ENCODE data around the gene KCNJ18. TPM values are rescaled to one million over a fixed set of nuclear protein-coding genes. Genes with fewer than 3 reads are reported as not detected.
A peak's percentile ranks its signal among the peaks of the same experiment; 100 is the strongest.
"Not testable (repeated sequence)": the region's sequence is repeated elsewhere in the genome, so short reads cannot be mapped to it uniquely, and the experiment has no call there.

Gene KCNJ18
- total and polyA plus RNA-seq, 7 experiments from 2014 or later: not detected

GRCh38 chr17:21741520-21741919 is 49.2 kb downstream of the KCNJ18 start:
- H3K4me3 Mint-ChIP-seq; H3K4me1 Mint-ChIP-seq; H3K36me3 Mint-ChIP-seq; H3K9me3 Mint-ChIP-seq; POLR2A ChIA-PET; H3K27ac Mint-ChIP-seq; intact Hi-C loops (cut with micrococcal nuclease); H3K4me1 ChIP-seq (ENCODE audit: control insufficient read depth in 2 of 2, insufficient read depth in 2 of 2, low read length in 2 of 2); CTCF ChIA-PET; H3K4me3 ChIP-seq (ENCODE audit: low read length); H3K9me3 ChIP-seq (ENCODE audit: control insufficient read depth in 2 of 3, low read length in 3 of 3); H3K36me3 ChIP-seq (ENCODE audit: control insufficient read depth in 2 of 3, insufficient read depth in 3 of 3, low read length in 3 of 3); ATAC-seq; H3K27ac ChIP-seq (ENCODE audit: low read depth, low read length); DNase-seq; H3K27me3 Mint-ChIP-seq; H3K27me3 ChIP-seq (ENCODE audit: control insufficient read depth in 2 of 2, insufficient read depth in 2 of 2, low read length in 2 of 2): not testable (repeated sequence)

- Histone ChIP-seq H3K4me1 (ENCODE audit: control insufficient read depth in 2 of 2, insufficient read depth in 2 of 2, low read length in 2 of 2) (no peaks in the 10 kb centered on the region), H3K4me3 (ENCODE audit: low read length) (no peak overlapping the region), H3K36me3 (ENCODE audit: control insufficient read depth in 2 of 3, insufficient read depth in 3 of 3, low read length in 3 of 3) (no peaks in the 10 kb centered on the region), H3K9me3 (ENCODE audit: control insufficient read depth in 2 of 3, low read length in 3 of 3) (no peaks in the 10 kb centered on the region), H3K27me3 (ENCODE audit: control insufficient read depth in 2 of 2, insufficient read depth in 2 of 2, low read length in 2 of 2) (no peaks in the 10 kb centered on the region), H3K27ac (ENCODE audit: low read depth, low read length) (no peak overlapping the region)
- ATAC-seq (no peak), DNase-seq (no peak)
- H3K4me1 Mint-ChIP-seq: peaks cover 0 to 2% (median 0%) of the 10 kb centered on the region in 7 donors
- CTCF ChIA-PET: no interaction called here
- H3K9me3 Mint-ChIP-seq: peaks cover 0 to 5% (median 0%) of the 10 kb centered on the region in 11 donors
- H3K36me3 Mint-ChIP-seq: no peaks in the 10 kb centered on the region
- H3K27ac Mint-ChIP-seq: no peak overlapping the region
- H3K27me3 Mint-ChIP-seq: no peaks in the 10 kb centered on the region
- H3K4me3 Mint-ChIP-seq: no peak overlapping the region
- POLR2A ChIA-PET: no interaction called here
- intact Hi-C loops (cut with micrococcal nuclease): no loop called here
Measured at GRCh38 chr17:21742326-21742725, 50.0 kb downstream of the KCNJ18 start.

GRCh38 chr17:21744151-21744550 is 51.8 kb downstream of the KCNJ18 start:
- H3K9me3 ChIP-seq (ENCODE audit: control insufficient read depth in 2 of 3, low read length in 3 of 3); H3K4me3 ChIP-seq (ENCODE audit: low read length); H3K4me1 ChIP-seq (ENCODE audit: control insufficient read depth in 2 of 2, insufficient read depth in 2 of 2, low read length in 2 of 2); H3K27ac ChIP-seq (ENCODE audit: low read depth, low read length); H3K27ac Mint-ChIP-seq; ATAC-seq; DNase-seq; H3K36me3 ChIP-seq (ENCODE audit: control insufficient read depth in 2 of 3, insufficient read depth in 3 of 3, low read length in 3 of 3); H3K4me1 Mint-ChIP-seq; intact Hi-C loops (cut with micrococcal nuclease); H3K4me3 Mint-ChIP-seq; H3K27me3 Mint-ChIP-seq; CTCF ChIA-PET; H3K27me3 ChIP-seq (ENCODE audit: control insufficient read depth in 2 of 2, insufficient read depth in 2 of 2, low read length in 2 of 2); H3K36me3 Mint-ChIP-seq; H3K9me3 Mint-ChIP-seq; POLR2A ChIA-PET: not testable (repeated sequence)

GRCh38 chr17:21744621-21745020 is 52.3 kb downstream of the KCNJ18 start:
- H3K4me3 Mint-ChIP-seq; DNase-seq; ATAC-seq; H3K27me3 ChIP-seq (ENCODE audit: control insufficient read depth in 2 of 2, insufficient read depth in 2 of 2, low read length in 2 of 2); intact Hi-C loops (cut with micrococcal nuclease); H3K27ac Mint-ChIP-seq; H3K4me1 ChIP-seq (ENCODE audit: control insufficient read depth in 2 of 2, insufficient read depth in 2 of 2, low read length in 2 of 2); H3K9me3 ChIP-seq (ENCODE audit: control insufficient read depth in 2 of 3, low read length in 3 of 3); POLR2A ChIA-PET; H3K27ac ChIP-seq (ENCODE audit: low read depth, low read length); H3K36me3 Mint-ChIP-seq; H3K4me1 Mint-ChIP-seq; H3K4me3 ChIP-seq (ENCODE audit: low read length); H3K27me3 Mint-ChIP-seq; H3K36me3 ChIP-seq (ENCODE audit: control insufficient read depth in 2 of 3, insufficient read depth in 3 of 3, low read length in 3 of 3); CTCF ChIA-PET; H3K9me3 Mint-ChIP-seq: not testable (repeated sequence)

- H3K36me3 Mint-ChIP-seq; H3K27me3 ChIP-seq (ENCODE audit: control insufficient read depth in 2 of 2, insufficient read depth in 2 of 2, low read length in 2 of 2); ATAC-seq; POLR2A ChIA-PET; H3K4me3 ChIP-seq (ENCODE audit: low read length); H3K27ac Mint-ChIP-seq; H3K36me3 ChIP-seq (ENCODE audit: control insufficient read depth in 2 of 3, insufficient read depth in 3 of 3, low read length in 3 of 3); H3K27ac ChIP-seq (ENCODE audit: low read depth, low read length); H3K4me1 Mint-ChIP-seq; intact Hi-C loops (cut with micrococcal nuclease); CTCF ChIA-PET; H3K27me3 Mint-ChIP-seq; H3K4me3 Mint-ChIP-seq; H3K9me3 ChIP-seq (ENCODE audit: control insufficient read depth in 2 of 3, low read length in 3 of 3); H3K9me3 Mint-ChIP-seq; H3K4me1 ChIP-seq (ENCODE audit: control insufficient read depth in 2 of 2, insufficient read depth in 2 of 2, low read length in 2 of 2); DNase-seq: not testable (repeated sequence)
Measured at GRCh38 chr17:21745385-21746054, 53.2 kb downstream of the KCNJ18 start.

- H3K4me3 ChIP-seq (ENCODE audit: low read length); H3K9me3 ChIP-seq (ENCODE audit: control insufficient read depth in 2 of 3, low read length in 3 of 3); CTCF ChIA-PET; H3K4me1 Mint-ChIP-seq; intact Hi-C loops (cut with micrococcal nuclease); H3K36me3 Mint-ChIP-seq; H3K27me3 ChIP-seq (ENCODE audit: control insufficient read depth in 2 of 2, insufficient read depth in 2 of 2, low read length in 2 of 2); H3K27ac ChIP-seq (ENCODE audit: low read depth, low read length); H3K4me1 ChIP-seq (ENCODE audit: control insufficient read depth in 2 of 2, insufficient read depth in 2 of 2, low read length in 2 of 2); H3K27me3 Mint-ChIP-seq; DNase-seq; H3K4me3 Mint-ChIP-seq; H3K27ac Mint-ChIP-seq; H3K36me3 ChIP-seq (ENCODE audit: control insufficient read depth in 2 of 3, insufficient read depth in 3 of 3, low read length in 3 of 3); POLR2A ChIA-PET: not testable (repeated sequence)
- peaks cover 0 to 12% (median 5%) of the 10 kb centered on the region in 11 donors for H3K9me3 Mint-ChIP-seq
- peak; percentile 14 for ATAC-seq
Measured at GRCh38 chr17:21746415-21746814, 54.1 kb downstream of the KCNJ18 start.

- H3K4me1 ChIP-seq (ENCODE audit: control insufficient read depth in 2 of 2, insufficient read depth in 2 of 2, low read length in 2 of 2); H3K27ac ChIP-seq (ENCODE audit: low read depth, low read length); H3K4me3 Mint-ChIP-seq; H3K27me3 Mint-ChIP-seq; H3K36me3 ChIP-seq (ENCODE audit: control insufficient read depth in 2 of 3, insufficient read depth in 3 of 3, low read length in 3 of 3); H3K4me3 ChIP-seq (ENCODE audit: low read length); POLR2A ChIA-PET; intact Hi-C loops (cut with micrococcal nuclease); CTCF ChIA-PET; H3K4me1 Mint-ChIP-seq; H3K27me3 ChIP-seq (ENCODE audit: control insufficient read depth in 2 of 2, insufficient read depth in 2 of 2, low read length in 2 of 2); DNase-seq; H3K36me3 Mint-ChIP-seq; H3K9me3 ChIP-seq (ENCODE audit: control insufficient read depth in 2 of 3, low read length in 3 of 3); H3K27ac Mint-ChIP-seq; ATAC-seq: not testable (repeated sequence)
- peaks cover 1 to 12% (median 5%) of the 10 kb centered on the region in 11 donors for H3K9me3 Mint-ChIP-seq
Measured at GRCh38 chr17:21747195-21747915, 55.0 kb downstream of the KCNJ18 start.

Data from naive thymus-derived CD4-positive, alpha-beta T cell (primary cell).